HL-60/S4 treated with phorbol 12-myristate 13-acetate at 8.2 ng/mL for 4 days and 3 days (cell line): ENCODE measurements around the gene WARS2.
"Not testable (repeated sequence)": the region's sequence is repeated elsewhere in the genome, so short reads cannot be mapped to it uniquely, and the experiment has no call there.

Experiments
- in situ Hi-C: fragments of 300-500 bp; cut with MboI; formaldehyde crosslinking; loops from 2 replicates; pipeline ENCODE4 v1.15.0; 2022; ENCODE audit warnings: low sequenced_read_pairs

The WARS2 gene

GRCh38 chr1:119141020-119141424 lies 569 bp upstream of the WARS2 start:
- in situ Hi-C loops: no loop called here

GRCh38 chr1:119139857-119140176 lies 636 bp downstream of the WARS2 start:
- in situ Hi-C loops: no loop called here

- in situ Hi-C loops: no loop called here
Observed at GRCh38 chr1:119139403-119139802, 1.1 kb downstream of the WARS2 start.

- in situ Hi-C loops: no loop called here
Observed at GRCh38 chr1:119136401-119136800, 4.1 kb downstream of the WARS2 start.

- in situ Hi-C loops: no loop called here
Observed at GRCh38 chr1:119133987-119134386, 6.5 kb downstream of the WARS2 start.

GRCh38 chr1:119132179-119132578 lies 8.3 kb downstream of the WARS2 start:
- in situ Hi-C loops: no loop called here

- in situ Hi-C loops: no loop called here
Observed at GRCh38 chr1:119125874-119126273, 14.6 kb downstream of the WARS2 start.

- in situ Hi-C loops: no loop called here
Observed at GRCh38 chr1:119124764-119125163, 15.7 kb downstream of the WARS2 start.

- in situ Hi-C loops: not testable (repeated sequence)
Observed at GRCh38 chr1:119121872-119122271, 18.6 kb downstream of the WARS2 start.

GRCh38 chr1:119116725-119117124 lies 23.7 kb downstream of the WARS2 start:
- in situ Hi-C loops: no loop called here

- in situ Hi-C loops: no loop called here
Observed at GRCh38 chr1:119115736-119116135, 24.7 kb downstream of the WARS2 start.

GRCh38 chr1:119115311-119115710 lies 25.1 kb downstream of the WARS2 start:
- in situ Hi-C loops: no loop called here

- in situ Hi-C loops: no loop called here
Observed at GRCh38 chr1:119114786-119115185, 25.7 kb downstream of the WARS2 start.

GRCh38 chr1:119112791-119113190 lies 27.7 kb downstream of the WARS2 start:
- in situ Hi-C loops: no loop called here

- in situ Hi-C loops: no loop called here
Observed at GRCh38 chr1:119112244-119112643, 28.2 kb downstream of the WARS2 start.

GRCh38 chr1:119108988-119109387 lies 31.5 kb downstream of the WARS2 start:
- in situ Hi-C loops: no loop called here

- in situ Hi-C loops: no loop called here
Observed at GRCh38 chr1:119103764-119104163, 36.7 kb downstream of the WARS2 start.

GRCh38 chr1:119102051-119102450 lies 38.4 kb downstream of the WARS2 start:
- in situ Hi-C loops: no loop called here

- in situ Hi-C loops: no loop called here
Observed at GRCh38 chr1:119101563-119101962, 38.9 kb downstream of the WARS2 start.

- in situ Hi-C loops: no loop called here
Observed at GRCh38 chr1:119099775-119100174, 40.7 kb downstream of the WARS2 start.

GRCh38 chr1:119097380-119097779 lies 43.1 kb downstream of the WARS2 start:
- in situ Hi-C loops: no loop called here

GRCh38 chr1:119093721-119094120 lies 46.7 kb downstream of the WARS2 start:
- in situ Hi-C loops: no loop called here

- in situ Hi-C loops: no loop called here
Observed at GRCh38 chr1:119091618-119092017, 48.8 kb downstream of the WARS2 start.

GRCh38 chr1:119090250-119090649 lies 50.2 kb downstream of the WARS2 start:
- in situ Hi-C loops: no loop called here
